ENCODE measurements around the gene SLC26A2.

Gene SLC26A2

DNA sequence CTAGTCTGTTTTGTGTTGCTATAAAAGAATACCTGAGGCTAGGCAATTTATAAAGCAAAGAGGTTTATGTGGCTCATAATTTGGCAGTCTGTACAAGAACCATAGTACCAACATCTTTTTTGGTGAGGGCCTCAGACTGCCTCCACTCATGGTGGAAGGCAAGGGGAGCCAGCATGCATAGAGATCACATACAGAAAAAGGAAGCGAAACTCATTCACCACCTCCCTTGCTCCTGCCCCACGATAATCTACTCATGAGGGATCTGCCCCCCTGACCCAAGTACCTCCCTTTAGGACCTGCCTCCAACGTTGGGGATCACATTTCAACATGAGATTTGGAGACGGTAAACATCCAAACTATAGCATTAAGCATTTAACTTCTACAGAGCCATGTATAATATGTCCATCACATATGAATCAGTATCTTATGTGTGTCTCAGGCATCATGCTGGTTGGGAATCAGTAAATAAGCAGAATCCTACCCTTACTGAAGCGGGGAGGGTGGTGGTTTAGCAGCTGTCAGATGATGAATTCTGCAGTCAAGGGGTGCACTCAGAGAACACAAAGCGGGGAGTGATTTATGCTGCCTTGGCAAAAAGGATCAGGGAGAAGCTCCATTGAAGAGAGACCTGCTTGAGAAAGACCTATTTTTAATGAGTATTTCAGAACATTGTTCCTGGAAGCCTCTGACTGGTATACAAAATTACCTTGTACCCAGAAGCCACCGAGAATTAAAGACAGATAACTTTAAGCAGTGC lies 74.8 kb downstream of the SLC26A2 start:
- FAIRE-seq (no peak), DNase-seq (ENCODE audit: low spot score) (no peak)

DNA sequence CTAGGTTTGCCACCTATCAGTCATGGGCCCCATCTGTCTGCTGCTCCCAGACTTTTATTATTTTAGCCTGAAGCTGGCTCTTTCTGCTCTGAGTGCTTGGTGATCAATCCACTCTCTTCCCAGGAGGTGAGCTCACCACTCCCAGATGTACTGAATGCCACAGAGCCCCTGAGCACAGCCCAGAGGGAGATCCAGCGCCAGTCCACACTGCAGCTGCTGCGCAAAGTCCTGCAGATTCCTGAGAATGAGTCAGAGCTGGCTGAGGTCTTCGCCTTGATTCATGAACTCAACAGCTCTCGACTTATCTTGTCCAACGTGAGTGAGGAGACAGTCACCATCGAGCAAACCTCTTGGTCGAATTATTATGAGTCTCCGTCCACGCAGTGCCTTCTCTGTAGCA lies 76.0 kb downstream of the SLC26A2 start:
- peak; percentile 96 for FAIRE-seq

More for the DNA sequence above, 76.0 kb downstream of the SLC26A2 start:
- DNase-seq (ENCODE audit: low spot score), result peak; percentile 96
